GOT3 (cell line): ENCODE results near the gene FGF7.
"Not testable (repeated sequence)": the region's sequence is repeated elsewhere in the genome, so short reads cannot be mapped to it uniquely, and the experiment has no call there.

Experiments used
- DNase-seq: peaks from one replicate; lab custom pipeline; 2025; ENCODE audit warnings: mixed read lengths; lab: John Stamatoyannopoulos, UW

Gene FGF7

DNA sequence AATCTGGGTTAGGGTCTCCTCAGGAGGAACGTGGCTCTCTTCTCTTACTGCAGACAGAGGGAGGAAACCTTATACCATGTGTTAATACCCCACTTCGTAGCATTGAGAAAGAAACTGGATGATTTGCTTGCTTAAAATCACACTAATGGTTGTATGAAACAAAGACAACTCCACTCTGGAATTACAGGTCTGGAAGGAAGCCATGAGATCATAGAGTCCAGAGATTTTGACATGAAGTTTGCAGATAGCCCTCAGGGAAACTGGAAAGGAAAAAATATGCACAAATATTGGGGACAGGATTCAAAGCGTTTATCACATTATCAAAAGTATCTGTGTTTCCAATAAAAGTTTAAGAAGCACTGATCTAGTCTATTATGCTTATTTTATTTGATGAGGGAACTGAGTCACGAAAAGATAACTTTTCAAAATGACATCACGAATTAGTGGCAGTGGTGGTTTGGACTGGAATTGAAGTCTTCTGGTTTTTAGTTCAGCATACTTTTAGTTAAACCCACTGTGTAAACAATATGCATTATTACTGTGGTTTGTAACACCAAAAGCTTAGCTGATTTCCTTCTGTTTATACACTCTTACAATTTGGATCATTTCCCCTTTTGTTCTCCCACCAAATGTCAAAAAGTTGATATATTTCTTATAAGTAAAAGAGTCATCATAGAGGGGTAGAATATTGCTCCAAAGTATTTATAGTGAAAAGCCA is 16.8 kb downstream of the FGF7 start:
- DNase-seq, result no peak

DNA sequence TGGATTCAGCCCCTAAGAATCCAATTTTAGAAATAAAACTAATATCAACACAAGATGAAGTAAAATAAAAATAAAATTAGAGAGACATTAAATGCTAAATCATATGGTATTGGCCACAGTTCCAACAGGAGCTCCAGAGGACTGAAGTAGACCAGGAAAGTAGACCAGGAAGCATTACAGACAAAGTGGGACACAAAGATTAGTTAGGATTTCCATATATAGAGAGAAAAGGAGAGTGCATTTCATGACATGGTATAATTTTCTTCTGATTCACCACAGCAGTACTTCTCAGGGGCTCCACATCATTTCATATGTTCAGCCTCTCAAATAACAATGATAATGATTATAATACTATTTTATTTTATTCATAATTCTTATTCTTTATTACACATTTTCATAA is 18.3 kb downstream of the FGF7 start:
- DNase-seq, result no peak

DNA sequence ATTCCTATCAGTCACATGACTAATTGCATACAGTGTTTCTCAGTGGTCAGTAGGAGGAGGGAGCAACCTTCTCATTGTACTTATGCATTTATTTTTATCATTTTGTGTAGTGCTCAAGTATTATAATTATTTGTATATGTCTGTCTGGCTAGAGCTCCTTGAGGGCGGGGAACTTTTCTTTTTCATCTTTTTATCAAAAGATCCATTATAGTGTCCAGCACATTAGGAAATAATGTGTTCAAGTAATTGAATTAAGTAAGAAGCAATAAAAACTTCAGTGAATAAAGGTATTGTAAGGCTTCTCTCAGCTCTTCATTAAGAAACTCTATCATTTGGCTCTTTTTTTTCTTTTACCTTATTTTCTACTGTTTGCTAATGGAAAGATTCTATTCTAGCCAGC is 18.8 kb downstream of the FGF7 start:
- DNase-seq, result no peak

DNA sequence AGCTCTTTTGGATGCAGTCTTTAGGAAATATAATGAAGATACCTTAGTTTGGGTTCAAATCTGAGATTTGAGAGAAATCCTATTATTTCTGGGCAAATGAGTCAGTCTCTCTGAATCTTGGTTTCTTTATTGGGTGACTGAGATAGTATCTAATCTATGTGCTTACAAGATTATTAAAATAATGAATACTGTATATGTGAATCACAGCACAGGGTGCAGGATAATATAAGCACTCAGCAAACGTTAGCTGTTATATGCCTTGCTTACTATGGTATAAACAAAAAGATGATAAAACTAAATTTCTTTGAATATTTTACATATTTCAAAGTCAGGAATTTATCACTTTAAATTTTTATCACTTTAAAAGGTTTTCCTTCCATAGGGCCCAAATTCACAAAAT is 29.6 kb downstream of the FGF7 start:
- DNase-seq, result no peak

GRCh38 chr15:49456166-49456565 is 33.1 kb downstream of the FGF7 start:
- DNase-seq, result no peak

DNA sequence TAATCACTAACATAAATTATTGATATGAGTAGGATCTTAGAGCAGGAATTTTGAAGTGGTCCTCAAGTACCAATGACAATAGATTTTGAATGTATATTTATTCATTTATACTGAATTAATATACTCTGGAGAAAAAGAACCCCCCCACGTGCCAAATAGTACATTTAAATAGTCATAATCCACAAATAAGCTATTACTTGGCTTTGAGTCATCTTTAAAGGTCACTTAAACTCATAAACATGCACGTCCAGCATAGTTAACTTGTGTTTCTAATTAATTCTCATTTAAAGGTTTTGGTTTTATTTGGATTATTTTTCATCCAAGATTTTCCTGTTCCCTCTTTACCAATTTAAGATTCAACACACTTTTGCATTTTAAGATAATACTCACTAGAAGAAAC is 35.1 kb downstream of the FGF7 start:
- DNase-seq, result no peak

GRCh38 chr15:49460411-49460941 is 37.4 kb downstream of the FGF7 start:
- DNase-seq, result no peak

- DNase-seq, result no peak
These were observed 39.3 kb downstream of the FGF7 start for GRCh38 chr15:49462232-49462844.

DNA sequence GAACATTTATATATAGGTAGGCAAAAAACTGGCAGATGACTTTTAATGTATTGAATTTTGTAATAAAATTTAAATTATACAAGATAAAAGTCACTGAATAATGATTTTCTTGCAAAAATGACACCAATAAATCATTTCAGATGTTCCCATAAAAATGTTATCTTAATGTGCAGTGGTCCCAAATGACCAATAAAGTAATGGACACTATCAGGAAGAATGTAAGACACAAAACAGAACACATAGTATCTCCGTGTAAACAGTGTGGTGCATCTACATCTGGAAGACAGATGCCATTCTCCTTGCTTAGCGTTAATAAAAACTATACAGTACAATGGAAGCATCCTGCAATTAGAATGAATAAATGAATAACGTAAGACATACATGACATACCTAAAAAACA is 41.5 kb downstream of the FGF7 start:
- no peak for DNase-seq

DNA sequence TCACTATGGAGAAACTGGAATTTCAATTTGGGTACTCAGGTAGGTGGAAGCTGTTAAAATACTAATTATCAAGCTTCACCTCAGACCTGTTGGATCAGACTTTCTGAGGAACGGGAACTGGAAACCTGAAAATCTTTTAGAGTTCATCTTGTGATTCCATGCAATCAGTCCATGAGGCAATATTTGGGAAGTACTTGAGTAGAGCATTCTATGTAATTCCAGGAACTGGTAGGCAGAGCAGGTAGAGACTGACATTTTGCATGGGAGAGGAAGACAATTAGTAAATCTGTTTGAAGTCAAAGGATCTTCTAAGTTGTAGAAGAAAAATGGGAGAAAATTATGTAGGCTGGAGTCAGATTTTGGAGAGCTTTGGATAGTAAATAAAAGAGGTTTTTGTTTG is 43.1 kb downstream of the FGF7 start:
- no peak for DNase-seq

DNA sequence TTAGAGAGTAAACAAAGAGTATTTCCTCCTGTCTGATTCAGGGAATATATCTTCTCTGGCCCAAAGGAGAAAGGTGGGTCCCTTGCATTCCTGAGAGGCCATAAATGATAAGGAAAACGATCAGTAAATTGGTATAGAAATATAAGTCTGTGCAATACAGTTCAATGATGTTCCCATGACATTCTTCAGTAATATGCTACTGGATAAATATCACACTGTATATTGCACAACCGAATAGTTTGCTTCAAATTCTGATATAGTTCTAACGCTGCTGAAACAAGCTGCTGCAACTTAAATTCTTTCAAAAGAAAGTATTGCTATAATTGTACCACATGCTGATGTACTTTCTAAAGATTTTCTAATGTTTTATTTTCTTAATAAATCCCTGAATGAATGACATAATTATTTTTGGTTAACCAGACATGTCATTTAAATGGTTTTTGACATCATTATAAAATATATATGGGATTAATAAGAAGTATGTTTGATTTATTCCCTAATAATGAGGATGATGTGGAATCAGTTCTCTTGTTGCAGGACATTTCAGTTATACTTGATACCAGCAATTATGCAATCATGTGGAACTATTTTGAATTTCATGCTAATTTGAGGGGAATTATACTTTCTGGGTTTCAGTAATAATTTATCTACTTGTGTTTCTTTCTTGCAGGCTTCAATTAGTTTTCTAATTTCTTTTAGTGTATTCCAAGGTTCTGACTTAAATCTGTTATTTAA is 44.9 kb downstream of the FGF7 start:
- DNase-seq, result no peak

- no peak for DNase-seq
These were observed 45.4 kb downstream of the FGF7 start for GRCh38 chr15:49468481-49468839.

DNA sequence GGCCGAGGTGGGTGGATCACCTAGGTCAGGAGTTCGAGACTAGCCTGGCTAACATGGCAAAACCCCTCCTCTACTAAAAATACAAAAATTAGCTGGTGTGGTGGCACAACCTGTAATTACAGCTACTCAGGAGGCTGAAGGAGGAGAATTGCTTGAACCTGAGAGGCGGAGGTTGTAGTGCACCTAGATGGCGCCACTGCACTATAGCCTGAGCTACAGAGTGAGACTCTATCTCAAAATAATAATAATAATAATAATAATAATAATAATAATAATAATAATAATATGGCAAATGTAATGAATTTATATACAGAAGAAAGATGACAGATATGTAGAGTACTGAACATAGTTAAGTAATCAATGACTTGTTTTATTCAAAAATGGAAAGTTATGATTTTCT is 48.2 kb downstream of the FGF7 start:
- DNase-seq, result not testable (repeated sequence)

DNA sequence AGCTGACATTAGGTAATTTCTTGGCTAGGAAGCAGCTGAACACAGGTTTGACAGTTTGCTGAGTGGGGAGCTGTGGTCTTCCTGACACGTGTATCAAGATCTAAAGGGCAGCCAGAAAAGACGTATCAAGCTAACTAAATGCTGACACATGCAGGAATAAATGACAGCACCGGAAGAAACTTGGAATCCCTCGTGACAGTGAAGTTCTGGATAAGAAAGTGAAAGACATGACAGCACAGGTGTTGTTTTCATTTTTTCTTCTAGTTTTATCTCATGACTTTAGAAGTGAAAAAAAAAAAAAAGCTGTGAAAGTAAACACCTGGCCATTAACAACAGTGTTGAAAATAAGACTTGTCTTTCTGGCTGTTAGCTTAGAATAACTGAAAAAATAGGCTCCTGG is 48.7 kb downstream of the FGF7 start:
- no peak for DNase-seq

GRCh38 chr15:49472338-49472737 is 49.3 kb downstream of the FGF7 start:
- DNase-seq, result no peak

GRCh38 chr15:49473031-49473430 is 50.0 kb downstream of the FGF7 start:
- DNase-seq, result no peak

DNA sequence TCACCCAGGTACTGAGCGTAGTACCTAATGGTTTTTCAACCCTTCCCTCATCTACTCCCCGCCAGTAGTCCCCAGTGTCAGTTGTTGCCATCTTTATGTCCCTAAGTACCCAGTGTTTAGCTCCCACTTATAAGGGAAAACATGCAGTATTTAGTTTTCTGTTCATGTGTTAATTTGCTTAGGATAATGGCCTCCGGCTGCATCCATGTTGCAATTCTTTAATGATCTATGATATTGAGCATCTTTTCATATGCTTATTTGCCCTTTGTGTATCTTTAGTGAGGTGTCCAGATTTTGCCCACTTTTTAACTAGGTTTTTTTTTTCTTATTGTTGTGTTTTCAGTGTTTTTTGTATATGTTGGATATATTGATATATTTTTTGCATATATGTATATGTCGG is 55.0 kb downstream of the FGF7 start:
- DNase-seq, result not testable (repeated sequence)

DNA sequence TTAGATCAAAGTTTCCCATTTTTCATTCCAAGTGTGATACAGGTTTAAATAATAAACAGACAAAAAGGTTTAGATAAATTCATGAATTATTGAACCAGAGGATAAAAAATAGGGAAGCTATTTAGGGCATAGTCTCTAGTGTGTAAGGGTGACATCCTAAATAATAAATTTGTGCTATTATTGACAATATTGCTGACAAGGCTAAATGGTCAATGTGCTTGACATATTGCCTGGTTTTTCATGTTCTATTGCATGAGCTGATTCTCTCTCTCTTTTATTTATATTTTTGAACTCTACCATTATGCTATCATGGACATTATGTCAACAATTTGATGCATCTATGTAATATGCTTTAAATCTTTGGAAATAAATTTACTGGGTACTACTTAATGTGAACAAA is 55.9 kb downstream of the FGF7 start:
- not testable (repeated sequence) for DNase-seq

- not testable (repeated sequence) for DNase-seq
These were observed 62.4 kb downstream of the FGF7 start for GRCh38 chr15:49485401-49485800.

DNA sequence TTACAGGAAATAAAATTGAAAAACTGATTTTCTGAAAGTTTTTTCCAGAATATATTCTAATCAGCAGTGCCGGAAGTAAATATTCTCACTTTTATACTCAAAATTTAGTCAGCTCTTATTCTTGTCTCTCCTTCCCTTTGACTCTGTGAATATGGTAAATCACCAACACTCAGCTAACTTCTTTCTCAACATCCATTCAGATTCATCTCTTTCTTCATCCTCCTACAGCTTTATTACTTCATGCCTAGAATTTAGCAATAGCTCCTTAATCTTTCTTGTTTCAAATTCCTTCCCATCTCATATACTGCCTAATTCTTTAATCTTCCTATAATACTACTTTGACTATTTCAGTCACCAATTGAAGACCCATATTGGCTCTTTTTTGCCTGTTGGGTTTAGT is 67.9 kb downstream of the FGF7 start:
- DNase-seq, result no peak

DNA sequence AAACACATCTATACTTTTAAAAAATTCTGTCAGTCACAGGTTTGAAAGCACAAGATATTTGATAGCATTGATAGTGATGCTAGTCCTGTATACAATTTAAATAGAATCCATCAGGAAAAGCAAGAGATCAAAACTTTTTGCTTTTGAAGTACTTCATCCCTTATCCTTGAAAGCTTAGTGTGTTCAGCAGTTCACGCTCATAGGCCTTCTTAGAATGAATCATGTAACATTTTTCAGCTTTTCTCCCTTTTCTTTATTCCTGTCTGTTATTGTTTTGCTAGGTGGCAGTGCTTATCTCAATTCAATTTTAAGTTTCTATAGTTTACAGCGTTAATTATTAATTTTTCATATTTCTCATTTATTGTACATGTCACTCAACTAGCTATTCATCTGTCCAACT is 69.1 kb downstream of the FGF7 start:
- no peak for DNase-seq

DNA sequence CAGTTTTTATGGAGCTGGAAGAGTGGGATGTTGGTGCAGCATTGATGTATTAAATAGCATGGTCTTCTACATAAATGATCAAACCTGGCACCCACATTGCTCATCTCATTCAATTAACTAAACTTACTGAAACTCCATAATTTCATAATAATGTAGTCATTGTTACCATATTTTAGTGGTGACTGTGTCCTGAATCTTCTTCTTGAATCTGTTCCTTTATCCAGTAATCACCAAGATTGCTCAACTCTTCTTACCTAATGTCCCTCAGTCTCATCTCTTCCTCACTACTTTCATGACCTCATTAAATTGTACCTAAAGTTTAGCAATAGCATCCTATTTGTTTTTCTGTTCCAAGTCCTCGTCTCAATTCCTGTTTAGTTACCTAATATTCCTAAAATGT is 69.8 kb downstream of the FGF7 start:
- no peak for DNase-seq

GRCh38 chr15:49494842-49495241 is 71.8 kb downstream of the FGF7 start:
- DNase-seq, result no peak
